HG02885 (cell line): ENCODE results near the gene DDX47.

ENCODE experiments used
- ATAC-seq: cut with Tn5 transposase; IDR thresholded peaks from one replicate; pipeline ENCODE4 v1.9.1; 2021; ENCODE audit warnings: mild to moderate bottlenecking; ENCODE audit not compliant: unreplicated experiment, poor library complexity

Gene DDX47

GRCh38 chr12:12813120-12814101 is at the start of gene DDX47:
TSS of gene DDX47 (plus strand) at chr12:12813346. CDS start at chr12:12813368, 22 bp downstream.
- peak; percentile 86 for ATAC-seq

GRCh38 chr12:12764824-12765223 is 48.3 kb upstream of the DDX47 start:
- no peak for ATAC-seq

DNA sequence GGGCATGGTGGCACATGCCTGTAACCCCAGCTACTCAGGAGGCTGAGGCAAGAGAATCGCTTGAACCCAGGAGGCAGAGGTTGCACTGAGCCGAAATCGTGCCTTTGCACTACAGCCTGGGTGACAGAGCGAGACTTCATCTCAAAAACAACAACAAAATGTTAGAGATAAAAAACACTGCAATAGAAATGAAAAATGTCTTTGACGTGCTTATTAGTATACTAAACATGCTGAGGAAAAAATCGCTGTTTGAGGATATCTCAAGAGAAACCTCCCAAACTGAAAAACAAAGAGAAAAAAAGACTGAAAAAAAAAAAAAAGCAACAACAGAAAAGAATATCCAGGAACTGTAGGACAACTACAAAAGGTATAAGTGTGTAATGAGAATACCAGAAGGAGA is 42.9 kb upstream of the DDX47 start:
- ATAC-seq, result no peak

DNA sequence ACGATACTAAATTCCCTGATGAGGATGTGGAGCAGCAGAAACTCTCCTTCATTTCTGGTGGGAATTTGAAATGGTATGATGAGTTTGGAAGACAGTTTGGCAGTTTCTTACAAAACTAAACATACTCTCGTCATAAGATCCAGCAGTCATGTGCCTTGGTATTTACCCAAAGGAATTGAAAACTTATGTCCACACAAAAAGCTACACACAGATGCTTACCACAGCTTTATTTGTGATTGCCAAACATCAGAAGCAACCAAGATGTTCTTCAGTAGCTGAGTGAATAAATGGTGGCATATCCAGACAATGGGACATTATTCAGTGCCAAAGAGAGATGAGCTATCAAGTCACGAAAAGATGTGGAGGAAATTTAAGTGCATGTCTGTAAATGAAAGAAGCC is 38.4 kb upstream of the DDX47 start:
- ATAC-seq, result no peak

- ATAC-seq, result no peak
Observed at GRCh38 chr12:12776261-12776660, 36.9 kb upstream of the DDX47 start.

DNA sequence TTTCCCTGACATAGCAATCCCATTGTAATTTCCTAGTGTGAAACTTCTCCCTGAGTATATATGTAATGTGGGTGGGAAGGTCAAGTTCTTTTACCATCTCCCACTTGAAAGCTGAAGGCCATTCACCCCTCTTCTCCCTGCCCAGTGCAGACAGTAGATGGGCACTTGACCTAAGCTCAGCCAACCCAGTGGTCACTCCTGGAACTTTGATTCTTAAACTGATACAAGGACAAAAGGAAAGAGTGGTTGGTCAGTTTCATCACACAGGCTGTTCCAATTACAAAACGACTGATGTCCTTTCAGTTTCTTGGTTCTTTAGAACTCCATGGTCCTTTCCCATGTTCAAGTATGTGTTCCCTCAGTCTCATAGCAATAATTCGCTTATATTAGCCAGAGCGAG is 36.1 kb upstream of the DDX47 start:
- no peak for ATAC-seq

DNA sequence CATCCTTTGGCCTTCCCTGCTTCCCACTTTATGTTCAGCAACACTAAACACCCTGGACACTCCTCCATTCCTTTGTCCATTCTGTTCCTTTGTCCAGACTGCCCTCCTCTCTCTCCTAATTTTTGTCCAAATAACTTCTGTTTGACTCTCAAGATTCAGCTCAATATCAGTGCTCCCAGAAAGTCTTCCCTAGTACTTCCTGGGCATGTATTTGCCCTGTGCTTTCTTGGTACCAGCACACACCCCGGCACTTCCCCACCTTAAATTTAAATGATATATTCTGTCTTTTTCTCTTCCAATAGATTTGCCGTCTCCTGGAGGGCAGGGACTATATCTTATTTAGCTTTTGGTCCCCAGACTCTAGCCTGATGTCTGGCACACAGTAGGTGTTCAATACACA is 34.1 kb upstream of the DDX47 start:
- ATAC-seq, result no peak

GRCh38 chr12:12779529-12779928 is 33.6 kb upstream of the DDX47 start:
- no peak for ATAC-seq

DNA sequence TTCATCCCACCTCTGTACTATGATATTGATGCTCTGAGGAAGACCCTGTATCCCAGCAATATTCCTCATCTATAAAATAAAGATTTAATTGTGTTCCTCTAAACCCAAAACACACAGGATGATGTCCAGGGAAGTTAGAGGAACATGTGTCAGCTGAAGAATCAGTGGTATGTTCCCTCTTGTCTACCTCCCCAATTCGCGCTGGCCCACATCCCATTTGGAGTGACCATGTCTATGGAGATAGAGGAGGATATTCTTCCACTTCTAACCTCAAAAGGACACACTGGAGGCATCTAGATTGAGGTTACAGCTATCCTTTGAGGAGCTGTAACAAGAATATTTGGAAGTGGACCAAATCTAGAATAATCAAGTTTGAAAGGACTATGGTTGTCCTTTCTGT is 29.0 kb upstream of the DDX47 start:
- ATAC-seq, result no peak

GRCh38 chr12:12784911-12785814 is 28.0 kb upstream of the DDX47 start, which contains the start of gene APOLD1:
TSS of gene APOLD1 (plus strand) at chr12:12785659. CDS start at chr12:12785692, 33 bp downstream.
- no peak for ATAC-seq

GRCh38 chr12:12786351-12786705 is 26.8 kb upstream of the DDX47 start:
- ATAC-seq, result peak; percentile 14

DNA sequence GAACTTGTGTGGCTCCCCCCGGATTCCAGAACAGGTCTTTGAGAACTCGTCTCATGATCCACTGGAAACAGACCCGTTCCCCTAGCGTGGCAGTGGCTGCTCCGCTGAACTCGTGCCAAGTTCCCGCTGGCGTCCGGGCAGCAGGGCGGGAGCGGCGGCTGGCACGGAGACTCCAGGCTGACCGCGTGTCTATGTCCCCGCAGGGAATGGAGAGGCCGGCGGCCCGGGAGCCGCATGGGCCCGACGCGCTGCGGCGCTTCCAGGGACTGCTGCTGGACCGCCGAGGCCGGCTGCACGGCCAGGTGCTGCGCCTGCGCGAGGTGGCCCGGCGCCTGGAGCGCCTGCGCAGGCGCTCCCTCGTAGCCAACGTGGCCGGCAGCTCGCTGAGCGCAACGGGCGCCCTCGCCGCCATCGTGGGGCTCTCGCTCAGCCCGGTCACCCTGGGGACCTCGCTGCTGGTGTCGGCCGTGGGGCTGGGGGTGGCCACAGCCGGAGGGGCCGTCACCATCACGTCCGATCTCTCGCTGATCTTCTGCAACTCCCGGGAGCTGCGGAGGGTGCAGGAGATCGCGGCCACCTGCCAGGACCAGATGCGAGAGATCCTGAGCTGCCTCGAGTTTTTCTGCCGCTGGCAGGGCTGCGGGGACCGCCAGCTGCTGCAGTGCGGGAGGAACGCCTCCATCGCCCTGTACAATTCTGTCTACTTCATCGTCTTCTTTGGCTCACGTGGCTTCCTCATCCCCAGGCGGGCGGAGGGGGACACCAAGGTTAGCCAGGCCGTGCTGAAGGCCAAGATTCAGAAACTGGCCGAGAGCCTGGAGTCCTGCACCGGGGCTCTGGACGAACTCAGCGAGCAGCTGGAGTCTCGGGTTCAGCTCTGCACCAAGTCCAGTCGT is 26.2 kb upstream of the DDX47 start:
- ATAC-seq, result peak; percentile 85

GRCh38 chr12:12788131-12788530 is 25.0 kb upstream of the DDX47 start:
- no peak for ATAC-seq

- peak; percentile 65 for ATAC-seq
Observed at GRCh38 chr12:12788675-12789368, 24.3 kb upstream of the DDX47 start.

- no peak for ATAC-seq
Observed at GRCh38 chr12:12790956-12791355, 22.2 kb upstream of the DDX47 start.

GRCh38 chr12:12791756-12792369 is 21.3 kb upstream of the DDX47 start:
- ATAC-seq, result no peak

DNA sequence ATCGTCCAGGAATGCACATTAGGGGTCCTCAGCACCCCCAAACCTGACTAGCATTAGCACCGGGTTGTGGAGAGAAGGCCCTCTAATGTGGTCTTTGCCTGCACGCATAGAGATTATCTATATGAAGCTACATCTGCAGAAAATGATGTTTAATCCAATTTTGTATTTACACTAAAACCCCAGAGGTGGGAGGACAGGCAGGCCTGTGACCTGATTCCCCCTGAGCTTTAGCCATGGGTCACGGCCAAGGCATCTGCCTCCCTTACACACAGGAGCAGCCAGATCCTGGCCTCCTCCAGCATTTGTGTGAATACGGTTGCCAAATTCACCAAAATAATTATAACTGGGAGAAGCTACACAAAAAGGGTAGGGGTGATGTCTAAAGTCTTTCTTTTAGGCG is 20.7 kb upstream of the DDX47 start:
- no peak for ATAC-seq

DNA sequence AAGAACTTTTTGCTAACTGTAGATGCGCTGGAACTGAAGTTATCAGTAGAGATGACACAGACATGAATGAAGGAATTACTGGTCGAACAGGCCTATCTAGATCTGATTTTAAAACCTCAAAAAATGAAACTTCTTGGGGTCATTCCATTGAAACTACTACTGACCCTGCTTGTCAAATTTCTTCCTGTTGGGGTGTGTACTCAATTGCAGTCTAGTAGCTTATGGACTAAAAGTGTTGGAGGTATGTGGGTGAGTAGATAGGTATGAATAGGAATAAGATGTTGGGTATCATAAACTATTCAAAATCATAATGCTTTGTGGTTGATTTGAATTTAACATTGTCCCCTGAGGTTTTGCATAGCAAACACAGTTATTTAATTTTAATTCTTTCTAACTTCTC is 18.5 kb upstream of the DDX47 start:
- ATAC-seq, result no peak

- no peak for ATAC-seq
Observed at GRCh38 chr12:12796171-12796570, 17.0 kb upstream of the DDX47 start.
